ENCODE measurements around the gene VMO1.
A peak's percentile ranks its signal among the peaks of the same experiment; 100 is the strongest.
"Not testable (repeated sequence)": the region's sequence is repeated elsewhere in the genome, so short reads cannot be mapped to it uniquely, and the experiment has no call there.

The VMO1 gene, protein sequence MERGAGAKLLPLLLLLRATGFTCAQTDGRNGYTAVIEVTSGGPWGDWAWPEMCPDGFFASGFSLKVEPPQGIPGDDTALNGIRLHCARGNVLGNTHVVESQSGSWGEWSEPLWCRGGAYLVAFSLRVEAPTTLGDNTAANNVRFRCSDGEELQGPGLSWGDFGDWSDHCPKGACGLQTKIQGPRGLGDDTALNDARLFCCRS

DNA sequence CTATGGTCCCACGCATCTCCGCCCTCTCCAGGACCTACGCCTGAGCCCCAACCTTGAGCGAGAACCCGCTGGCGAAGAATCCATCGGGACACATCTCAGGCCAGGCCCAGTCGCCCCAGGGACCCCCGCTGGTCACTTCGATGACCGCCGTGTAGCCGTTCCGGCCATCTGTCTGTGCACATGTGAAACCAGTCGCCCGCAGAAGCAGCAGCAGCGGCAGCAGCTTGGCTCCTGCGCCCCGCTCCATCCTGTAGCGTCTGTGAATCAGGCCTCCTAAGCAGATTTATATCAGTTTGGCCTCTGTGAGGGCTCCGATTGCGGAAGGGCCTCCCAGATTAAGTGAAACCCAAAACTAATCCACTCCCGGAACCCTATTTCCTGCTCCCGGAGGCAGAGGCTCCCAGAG is at the start of gene VMO1:
VMO1 (minus strand) TSS at position 259 of the 406 bp plus-strand sequence; CDS start at position 247, 12 bp downstream.
- peak; percentile 5 for DNase-seq

DNA sequence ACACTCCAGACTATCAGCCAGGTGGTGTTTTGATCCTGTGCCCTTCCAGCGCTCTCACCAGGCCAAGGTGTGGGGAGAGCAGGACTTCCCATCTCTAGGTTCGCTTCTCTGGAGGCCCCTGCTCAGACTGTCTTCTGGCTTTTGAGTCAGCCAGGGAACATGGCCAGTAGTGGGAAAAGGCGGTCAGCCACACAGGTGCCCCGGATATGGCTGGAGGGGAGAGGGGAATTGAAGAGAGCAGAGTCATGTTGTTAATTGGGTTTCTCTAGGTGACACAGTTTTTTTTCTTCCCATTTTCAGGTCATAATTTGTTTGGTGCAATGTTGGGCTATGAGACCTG is 48.5 kb upstream of the VMO1 start:
- DNase-seq: no peak

DNA sequence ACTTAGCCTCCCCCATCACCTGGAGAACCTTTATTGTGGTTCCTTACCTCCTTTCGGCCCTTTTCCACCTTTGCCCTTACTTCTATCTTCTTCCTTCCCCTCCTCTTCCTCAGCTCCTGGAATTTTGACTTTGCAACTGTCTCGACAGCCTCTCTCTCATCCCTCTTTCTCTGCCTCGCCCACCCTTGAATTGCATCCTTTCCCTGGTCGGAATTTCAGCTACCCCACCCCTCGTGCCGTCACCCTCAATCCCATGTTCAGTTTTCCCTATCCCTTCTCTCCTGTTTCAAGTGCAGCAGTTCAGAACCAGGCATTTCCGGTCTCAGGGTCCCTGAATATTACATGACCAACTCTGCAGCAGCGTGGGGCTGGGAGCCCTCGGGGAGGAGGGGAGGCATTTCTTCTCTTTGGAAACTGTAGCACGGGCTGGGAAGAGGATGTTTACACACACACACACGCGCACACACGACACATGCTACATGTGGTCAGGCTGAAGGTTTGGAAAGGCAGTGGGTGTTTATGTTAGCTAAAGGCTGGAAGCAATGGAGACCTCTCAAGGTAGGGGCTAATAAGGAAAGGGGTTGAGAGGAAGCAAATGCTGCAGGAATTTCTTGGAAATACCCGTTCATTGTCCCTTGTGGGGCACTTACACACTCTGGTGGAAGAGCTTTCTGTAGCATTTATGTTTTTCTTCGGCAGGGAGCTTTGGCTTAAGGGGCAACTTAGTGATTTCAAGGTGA is 47.9 kb upstream of the VMO1 start:
- DNase-seq: no peak

DNA sequence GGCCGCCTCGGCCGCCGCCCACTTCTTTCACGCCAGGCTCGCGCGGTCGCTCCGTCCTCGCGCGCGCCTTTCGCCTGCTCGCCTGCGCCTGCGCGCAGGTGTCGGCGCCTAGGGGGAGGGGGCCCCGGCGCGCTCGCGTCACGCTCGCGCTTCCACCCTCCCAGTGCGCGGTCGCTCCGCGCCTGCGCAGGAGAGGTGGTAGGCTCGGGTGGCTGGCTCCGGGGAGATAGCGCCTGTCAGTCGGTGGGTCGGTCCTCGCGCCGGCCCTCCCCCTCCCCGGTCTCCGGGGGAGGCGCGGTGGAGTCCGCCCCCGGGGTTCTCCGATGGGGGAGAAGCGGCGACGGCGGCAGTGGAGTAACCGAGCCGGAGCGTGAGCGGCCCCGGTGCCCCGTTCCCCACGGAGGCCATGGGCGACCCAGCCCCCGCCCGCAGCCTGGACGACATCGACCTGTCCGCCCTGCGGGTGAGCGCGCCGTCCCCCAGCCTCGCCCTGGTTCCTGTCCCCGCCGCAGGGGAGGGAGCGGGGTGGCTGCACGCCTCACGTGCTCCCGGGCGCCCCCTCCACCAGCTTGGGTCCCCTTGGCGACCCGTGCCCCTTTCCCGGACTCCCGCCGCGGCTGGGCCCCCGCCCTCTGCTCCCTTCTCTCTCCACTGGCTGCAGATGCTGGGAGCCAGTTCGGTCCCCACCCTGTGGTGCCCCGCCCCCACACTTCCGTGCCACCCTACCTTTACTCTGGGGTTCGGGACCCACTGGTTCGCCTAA is 47.2 kb upstream of the VMO1 start, which contains the start of gene MINK1:
MINK1 (plus strand) TSS at position 163 of the 763 bp plus-strand sequence; CDS start at position 407, 244 bp downstream.
- DNase-seq: no peak

DNA sequence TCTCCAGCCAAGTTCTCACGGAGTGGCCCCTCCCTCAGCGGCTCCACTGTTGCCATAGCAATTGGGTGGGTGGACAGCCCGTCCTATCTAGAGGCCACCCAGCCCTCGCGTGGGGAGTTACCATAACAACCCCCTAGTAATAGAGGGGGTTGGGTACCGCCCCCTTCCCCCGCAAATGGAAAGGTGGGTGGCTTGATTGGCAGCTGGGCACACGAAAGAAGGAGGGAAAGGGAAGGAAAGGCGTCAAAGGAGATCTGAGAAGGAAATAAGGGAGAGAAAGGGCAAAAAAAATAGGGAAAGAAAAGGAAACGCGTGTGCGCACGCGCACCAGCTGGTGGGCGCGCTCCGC is 46.6 kb upstream of the VMO1 start:
- not testable (repeated sequence) for DNase-seq

DNA sequence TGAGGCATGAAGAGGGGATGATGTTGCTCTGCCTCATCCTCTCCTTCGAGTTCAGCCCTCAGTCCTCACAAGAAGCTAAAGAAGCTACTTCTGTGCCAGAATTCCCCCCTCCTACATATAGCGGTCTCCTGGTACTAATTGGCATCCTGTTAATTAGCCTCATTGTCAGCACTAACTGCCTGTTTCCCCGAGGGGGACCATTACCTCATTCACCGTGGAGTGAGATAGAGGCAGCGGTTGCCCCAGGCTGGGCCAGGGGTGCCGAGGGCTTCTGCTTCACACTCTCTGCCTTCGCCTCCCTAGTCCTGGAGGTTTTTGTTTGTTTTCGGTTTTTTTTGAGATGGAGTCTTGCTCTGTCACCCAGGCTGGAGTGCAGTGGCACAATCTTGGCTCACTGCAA is 41.2 kb upstream of the VMO1 start:
- no peak for DNase-seq

DNA sequence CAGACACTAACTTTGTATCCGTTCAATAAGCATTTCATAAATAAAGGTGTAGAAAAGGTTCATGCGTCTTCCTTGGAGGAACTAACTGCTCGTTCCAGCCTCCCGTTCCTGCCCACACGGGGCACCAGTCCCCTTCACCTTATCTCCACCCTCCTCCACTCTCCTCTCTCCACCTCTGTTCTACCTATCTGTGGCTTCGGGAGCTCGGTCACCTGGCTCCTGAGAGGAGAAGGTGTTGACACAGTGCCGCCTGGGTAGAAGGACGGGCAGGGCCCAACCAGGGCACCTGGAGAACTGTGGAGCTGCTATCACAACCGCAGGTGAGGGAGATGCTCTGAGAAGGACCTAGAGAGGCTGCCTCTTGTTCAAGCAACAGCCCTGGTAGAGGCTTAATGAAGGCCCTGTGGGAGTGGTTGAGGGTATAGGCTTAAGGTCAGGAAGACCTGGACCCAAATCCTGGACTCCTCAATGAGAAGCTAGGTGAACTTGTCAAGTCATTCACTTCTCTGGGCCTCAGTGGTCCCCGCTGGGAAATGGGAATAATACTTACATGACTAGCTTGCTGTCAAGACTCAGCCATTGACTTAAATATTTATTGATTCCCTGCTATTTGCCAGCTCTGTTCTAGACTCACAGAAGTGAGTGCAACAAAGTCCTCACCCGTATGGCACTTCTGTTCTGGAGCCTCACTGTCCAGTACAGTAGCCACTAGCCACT is 37.4 kb upstream of the VMO1 start:
- DNase-seq: no peak

DNA sequence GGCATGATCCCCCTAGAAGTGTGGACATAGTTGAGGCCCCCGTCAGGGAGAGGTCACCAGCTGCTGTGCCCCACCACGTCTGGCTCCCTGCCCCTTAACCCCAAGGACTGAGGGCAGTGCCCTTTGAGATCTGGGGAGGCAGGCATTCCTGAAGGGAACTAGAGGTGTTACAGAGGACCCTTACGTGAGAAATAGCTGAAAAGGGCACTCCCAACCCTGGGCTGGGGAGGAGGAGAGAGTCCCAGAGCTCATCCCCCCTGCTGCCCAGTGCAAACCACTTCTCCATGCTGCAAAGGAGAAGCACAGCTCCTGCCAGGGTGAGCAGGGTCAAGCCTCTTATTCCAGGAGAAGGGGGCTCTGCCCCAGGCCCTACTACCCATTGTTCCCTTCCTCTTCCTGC is 36.7 kb upstream of the VMO1 start:
- no peak for DNase-seq

DNA sequence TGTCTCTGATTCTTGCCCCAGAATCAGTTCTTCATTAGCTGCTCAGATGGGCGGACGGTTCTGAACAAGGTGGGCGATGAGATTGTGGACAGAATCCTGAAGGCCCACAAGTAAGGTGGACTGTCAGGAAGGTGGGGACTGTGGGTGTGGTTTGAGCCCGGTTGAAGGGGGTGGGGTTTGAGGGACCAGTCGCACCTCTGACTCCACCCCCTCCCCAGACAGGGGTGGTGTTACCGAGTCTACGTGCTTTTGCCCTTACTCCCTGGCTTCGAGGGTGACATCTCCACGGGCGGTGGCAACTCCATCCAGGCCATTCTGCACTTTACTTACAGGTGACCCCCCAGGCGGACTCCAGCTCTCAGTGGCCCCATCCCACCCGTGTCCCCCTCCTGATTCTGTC is 32.1 kb upstream of the VMO1 start:
- DNase-seq: no peak

DNA sequence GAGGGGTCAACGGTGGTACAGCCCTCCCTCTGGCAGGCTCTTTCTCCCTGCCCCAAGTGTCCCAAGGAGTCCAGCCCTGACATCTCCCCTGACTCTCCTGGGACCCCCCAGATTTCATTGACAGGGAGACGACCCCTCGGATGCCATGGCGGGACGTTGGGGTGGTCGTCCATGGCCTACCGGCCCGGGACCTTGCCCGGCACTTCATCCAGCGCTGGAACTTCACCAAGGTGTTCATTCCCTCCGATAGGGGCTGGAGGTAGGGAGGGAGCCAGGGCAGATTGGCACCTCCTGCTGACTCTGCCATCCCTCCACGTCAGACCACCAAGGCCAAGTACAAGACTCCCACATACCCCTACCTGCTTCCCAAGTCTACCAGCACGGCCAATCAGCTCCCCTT is 30.7 kb upstream of the VMO1 start:
- no peak for DNase-seq

DNA sequence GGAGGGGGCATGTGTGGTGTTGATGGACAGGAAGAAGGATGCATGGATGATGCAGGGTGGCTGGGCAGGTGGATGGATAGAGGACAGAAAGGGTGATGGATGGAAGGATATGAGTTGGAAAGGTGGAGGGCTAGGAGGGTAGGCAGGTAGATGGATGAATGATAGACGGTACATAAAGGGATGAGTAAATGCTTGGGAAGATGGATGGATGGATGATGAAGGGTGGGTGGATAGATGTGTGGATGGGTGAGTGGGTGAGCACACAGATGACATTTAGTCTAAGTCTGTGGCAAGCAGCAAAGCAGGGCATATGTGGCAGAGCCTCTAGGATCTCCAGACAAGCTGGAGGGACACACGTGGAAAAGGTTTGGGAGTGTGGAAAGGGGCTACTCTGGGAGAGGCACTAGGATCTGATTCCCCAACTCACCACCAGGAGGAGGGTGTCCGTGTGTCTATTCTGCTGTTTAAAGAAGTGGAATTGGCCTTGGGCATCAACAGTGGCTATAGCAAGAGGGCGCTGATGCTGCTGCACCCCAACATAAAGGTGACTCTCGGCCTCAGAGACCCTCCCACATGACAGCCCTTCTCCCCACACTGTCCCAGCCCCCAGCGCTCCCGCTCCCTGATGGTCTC is 29.0 kb upstream of the VMO1 start:
- no peak for DNase-seq

DNA sequence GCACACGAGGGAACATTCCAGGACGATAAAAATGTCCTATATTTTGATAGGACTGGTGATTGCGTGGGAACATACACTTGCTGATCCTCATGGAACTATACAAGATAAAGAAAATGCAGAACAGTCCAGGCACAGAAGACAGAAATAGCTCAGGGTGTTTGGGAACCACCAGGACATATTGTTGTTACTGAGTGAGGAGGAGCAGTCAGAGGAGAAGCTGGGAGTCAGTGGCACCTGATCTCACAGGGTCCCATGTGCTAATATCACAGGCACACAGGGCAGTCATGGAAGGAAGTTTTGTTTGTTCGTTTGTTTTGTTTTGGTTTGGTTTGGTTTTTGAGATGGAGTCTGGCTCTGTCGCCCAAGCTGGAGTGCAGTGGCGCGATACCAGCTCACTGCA is 26.5 kb upstream of the VMO1 start:
- no peak for DNase-seq

DNA sequence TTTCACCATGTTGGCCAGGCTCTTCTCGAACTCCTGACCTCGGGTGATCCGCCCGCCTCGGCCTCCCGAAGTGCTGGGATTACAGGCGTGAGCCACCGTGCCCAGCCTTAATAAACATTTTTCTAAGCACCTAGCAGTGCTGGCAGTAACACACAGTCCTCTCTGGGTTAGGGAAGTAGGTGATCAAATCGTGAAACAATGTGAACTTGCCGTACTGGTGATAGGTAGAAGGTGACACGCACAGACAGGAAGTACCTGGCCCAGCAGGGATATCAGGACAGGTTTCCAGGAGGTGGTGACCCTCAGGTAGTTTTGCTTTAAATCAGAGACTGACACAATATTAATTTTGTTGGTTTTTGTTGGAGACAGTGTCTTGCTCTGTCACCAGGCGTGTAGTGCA is 25.3 kb upstream of the VMO1 start:
- DNase-seq: no peak

DNA sequence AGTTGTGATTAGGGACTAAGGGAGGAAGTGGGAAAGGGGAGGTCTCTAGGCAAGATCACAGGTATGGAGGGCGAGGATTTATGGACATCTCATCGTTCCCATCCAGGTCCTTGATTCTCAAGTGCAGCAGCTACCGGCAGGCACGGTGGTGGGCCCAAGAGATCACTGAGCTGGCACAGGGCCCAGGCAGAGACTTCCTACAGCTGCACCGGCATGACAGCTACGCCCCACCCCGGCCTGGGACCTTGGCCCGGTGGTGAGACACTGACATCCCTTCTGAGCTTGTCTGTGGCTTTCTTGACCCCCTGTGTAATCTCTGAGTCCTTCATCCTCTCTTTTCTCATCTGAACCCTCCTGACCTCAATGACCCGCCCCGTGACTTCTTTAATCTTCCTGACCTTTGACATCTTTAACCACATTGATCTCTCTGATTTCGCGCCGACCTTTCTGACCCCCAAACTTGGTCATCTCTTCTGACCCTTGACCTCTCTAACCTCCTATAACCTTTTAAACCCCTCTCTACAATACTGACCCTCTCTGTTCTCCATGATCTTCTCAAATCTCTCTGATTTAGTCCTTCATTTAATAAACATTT is 24.6 kb upstream of the VMO1 start:
- DNase-seq: no peak

DNA sequence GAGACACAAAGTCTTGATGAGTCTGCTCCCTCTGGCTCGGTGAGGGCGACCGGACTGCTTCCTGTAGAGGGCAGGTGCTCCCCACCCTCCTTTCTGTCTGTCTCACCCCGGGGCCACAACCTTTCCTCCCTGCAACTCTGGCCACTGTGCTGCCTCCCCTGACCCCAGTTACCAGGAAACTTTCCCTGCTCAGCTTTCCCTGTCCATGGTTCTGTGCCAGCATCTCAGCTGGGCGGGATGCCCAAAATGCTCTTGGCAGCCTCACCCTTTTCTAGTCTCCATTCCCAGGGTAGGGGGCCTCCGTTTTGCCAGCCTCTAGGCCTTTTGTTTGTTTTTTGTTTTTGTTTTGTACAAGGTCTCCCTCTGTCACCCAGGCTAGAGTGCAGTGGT is 22.2 kb upstream of the VMO1 start:
- no peak for DNase-seq

DNA sequence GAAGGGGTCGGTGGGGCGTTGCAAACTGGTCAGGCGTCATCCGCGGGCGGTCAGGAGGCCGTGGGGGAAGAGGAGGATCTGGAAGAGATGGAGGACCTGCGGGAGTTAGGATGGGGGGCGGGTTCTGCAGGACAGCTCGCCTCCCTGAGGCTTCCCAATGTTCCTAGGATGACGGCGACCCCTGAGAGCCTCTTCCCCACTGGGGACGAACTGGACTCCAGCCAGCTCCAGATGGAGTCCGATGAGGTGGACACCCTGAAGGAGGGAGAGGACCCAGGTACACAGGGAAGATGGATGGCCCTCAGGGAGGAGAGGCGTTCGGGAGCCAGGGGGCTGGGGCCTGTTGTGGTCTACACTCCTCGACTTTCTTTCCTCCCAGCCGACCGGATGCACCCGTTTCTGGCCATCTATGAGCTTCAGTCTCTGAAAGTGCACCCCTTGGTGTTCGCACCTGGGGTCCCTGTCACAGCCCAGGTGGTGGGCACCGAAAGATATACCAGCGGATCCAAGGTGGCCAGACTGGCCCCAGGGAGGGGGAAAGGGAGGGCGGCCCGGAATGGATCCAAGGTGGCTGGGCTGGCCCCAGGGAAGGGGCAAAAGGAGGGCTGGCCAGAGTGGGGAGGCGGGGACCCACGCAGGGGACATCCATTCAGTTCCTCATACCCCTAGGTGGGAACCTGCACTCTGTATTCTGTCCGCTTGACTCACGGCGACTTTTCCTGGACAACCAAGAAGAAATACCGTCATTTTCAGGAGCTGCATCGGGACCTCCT is 21.6 kb upstream of the VMO1 start:
- no peak for DNase-seq

DNA sequence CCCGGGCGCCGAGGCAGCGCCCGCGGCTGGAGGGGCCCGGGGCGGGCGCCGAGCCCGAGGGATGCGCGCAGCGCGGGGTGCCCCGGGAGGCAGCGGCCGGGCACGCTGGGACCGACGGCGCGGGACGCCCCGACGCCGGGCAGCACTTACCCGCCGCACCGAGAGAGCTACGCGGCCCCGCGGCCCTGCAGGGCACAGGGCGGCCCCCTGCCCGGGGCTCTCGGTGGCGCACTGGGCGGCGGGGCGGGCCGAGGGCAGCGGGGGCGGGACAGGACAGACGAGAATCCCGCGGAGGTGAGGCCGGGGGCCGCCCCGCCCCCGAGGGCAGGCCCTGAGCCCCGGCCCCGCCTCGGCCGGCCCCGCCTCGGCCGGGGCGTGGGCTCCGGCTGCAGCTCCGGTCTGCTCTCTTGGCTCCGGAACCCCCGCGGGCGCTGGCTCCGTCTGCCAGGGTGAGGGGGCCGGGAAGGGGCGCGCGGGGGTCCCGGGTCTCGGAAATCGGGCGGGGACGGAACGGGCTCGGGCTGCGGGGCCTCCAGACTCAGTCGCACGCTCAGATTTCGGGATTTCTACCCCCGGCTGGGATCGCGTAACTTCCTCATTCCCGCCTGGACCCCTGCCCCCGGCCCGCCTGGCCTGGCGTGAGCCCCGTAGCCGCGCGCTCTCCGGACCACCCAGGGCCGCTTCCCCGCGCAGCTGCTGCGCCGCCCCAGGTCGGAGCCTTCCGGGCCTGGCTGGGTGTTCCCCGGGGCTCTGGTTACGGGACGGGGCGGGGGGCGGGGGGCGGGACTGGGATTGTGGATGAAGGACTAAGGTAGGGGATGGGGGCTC is 20.8 kb upstream of the VMO1 start, which contains the start of gene PLD2:
PLD2 (plus strand) TSS at position 376 of the 828 bp plus-strand sequence. CDS start 621 bp downstream, outside the sequence.
- no peak for DNase-seq

DNA sequence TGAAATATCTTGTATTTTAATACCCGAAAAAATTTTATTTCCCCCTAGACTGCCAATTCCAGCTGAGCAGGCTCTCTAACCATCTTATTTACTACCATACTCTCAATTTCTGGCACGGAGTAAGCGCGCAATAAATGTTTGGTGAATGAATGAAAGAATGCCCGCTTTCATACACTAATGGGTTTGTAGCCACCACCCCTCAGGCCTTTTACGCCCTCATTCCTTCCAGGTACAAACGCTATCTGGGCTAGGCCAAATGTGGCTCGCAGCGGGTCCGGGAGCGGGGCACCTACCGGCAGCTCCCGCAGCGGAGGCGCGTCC is 20.3 kb upstream of the VMO1 start:
- DNase-seq: no peak

DNA sequence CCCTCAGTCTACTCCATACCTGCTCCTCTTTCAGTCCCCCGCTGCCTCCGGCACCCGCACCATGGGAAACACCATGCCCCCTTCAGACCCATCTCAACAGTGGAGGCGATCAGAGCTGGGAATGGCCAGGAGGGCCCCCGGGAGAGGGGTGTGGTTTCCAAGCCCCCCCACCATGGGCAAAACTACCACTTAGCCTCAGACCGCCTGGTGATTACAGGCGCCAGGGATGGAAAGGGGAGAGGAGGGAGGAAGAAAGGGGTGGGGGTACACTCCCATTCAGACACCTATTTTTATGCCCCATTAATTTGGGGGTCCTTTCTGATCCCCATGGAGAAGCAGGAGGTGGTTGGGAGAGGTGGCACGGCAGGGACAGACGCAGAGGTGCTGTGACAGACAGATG is 16.1 kb upstream of the VMO1 start, which contains the start of gene C17orf114:
C17orf114 (minus strand) TSS at position 101 of the 400 bp plus-strand sequence.
- no peak for DNase-seq

DNA sequence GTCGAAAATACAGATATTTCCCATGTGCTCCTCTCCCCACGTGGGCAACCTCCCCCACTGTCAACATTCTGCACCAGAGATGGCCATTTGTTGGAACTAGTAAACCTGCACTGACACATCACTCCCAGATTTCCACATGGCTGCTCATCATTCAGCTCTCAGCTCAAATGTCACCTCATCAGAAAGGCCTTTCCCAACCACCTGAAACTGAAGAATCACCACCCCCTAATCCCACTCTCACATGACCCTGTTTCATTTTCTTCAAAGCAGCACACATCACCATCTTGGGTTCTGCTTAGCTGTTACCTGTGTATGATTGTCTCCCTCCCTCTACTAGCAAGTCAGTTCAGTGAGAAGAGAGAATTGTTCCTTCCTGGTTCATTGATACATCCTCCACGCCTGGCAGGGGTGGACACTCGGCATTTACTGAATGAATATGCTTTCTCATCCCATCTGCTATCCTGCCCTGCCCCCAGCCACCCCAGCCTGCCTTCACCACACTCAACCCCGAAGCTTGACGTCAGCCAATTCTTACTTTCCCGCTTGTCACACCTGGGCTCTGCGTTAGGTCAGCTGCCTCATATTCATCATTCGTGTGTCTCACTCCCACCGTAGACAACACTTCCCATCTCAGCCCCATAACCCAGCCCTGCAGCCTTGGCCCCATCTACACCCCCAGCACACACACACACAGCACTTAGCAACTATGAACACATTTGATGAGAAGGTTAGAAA is 14.5 kb upstream of the VMO1 start:
- no peak for DNase-seq

Measured in NCI-H524 treated with DMSO at 0.1 percent for 48 hours (cell line).